Retinal pigment epithelial cell (primary cell): ENCODE results near the gene ALOX15.

Experiments
- DNase-seq: peaks from one replicate; pipeline ENCODE4 v3.0.0-alpha.2; 2010; ENCODE audit warnings: low read depth
- H3K4me3 ChIP-seq: 2 replicates; pipeline ENCODE4 v1.5.1; 2011; ENCODE audit warnings: mild to moderate bottlenecking, low read length, control low read depth, moderate library complexity
- TF ChIP-seq, protein P1 (sequence below): conservative IDR thresholded peaks from 2 replicates; pipeline ENCODE4 v1.5.1; 2011; ENCODE audit warnings: low read depth, low read length, control low read depth, inconsistent platforms

Gene ALOX15

DNA sequence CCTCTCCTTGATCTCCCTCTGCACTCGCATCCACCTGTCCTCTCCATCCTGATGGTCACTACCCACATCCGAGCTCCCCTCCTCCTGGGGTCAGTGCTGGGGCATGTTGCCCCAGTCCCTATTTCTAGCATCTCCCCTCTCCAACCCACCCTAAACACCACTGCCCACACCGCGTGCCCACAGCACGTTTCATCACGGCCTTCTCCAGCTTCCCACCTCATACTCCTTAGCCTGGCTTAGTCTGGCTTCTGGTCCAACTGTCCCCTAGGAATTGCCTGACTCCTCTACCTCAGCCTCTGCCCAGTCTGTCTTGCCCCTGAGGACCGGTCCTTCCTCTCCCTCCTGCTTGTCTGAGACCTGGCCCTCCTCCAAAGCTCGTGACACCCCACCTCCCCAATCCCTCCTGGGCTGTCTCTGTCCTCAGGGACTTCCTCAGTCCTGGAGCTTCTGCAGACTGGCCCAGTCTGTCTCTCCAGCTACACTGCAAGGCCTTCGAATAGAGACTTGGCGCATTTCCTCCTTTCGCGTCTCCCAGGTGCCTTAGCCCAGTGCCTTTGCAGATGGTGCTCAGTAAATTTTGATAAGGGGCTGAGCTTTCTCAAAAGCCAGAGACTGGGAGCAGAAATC lies 4.9 kb downstream of the ALOX15 start:
- no peak overlapping the region for H3K4me3 ChIP-seq
- no peak for DNase-seq
- TF ChIP-seq, protein P1, sequence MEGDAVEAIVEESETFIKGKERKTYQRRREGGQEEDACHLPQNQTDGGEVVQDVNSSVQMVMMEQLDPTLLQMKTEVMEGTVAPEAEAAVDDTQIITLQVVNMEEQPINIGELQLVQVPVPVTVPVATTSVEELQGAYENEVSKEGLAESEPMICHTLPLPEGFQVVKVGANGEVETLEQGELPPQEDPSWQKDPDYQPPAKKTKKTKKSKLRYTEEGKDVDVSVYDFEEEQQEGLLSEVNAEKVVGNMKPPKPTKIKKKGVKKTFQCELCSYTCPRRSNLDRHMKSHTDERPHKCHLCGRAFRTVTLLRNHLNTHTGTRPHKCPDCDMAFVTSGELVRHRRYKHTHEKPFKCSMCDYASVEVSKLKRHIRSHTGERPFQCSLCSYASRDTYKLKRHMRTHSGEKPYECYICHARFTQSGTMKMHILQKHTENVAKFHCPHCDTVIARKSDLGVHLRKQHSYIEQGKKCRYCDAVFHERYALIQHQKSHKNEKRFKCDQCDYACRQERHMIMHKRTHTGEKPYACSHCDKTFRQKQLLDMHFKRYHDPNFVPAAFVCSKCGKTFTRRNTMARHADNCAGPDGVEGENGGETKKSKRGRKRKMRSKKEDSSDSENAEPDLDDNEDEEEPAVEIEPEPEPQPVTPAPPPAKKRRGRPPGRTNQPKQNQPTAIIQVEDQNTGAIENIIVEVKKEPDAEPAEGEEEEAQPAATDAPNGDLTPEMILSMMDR: no peak

DNA sequence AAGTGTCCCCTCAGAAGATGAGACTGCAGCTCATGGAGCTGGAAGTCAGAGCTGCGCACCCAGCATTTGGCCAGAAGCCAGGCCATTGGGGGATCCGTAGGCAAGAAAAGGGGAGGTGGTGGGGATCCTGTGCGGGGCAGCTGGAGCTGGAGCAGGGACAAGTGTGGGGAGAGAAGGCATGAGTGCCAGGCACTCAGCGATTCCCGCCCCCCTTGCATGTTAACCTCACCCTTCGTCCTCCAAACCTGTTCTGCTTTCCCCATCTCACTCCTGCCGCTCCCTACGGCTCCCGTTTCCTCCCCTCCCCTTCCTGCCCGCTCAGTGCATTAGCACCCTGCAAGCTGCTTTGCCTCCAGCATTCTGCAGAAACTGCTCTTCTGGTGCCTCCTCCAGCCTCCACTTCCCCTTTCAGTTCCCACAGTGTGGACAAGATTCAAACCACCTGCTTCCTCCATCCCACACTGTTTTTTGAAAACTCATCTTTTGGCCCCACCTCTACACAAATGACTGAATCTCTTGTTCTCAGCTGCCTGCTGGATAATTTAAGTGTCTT lies 5.6 kb downstream of the ALOX15 start:
- TF ChIP-seq, protein P1: no peak
- H3K4me3 ChIP-seq: no peak overlapping the region
- DNase-seq: no peak

DNA sequence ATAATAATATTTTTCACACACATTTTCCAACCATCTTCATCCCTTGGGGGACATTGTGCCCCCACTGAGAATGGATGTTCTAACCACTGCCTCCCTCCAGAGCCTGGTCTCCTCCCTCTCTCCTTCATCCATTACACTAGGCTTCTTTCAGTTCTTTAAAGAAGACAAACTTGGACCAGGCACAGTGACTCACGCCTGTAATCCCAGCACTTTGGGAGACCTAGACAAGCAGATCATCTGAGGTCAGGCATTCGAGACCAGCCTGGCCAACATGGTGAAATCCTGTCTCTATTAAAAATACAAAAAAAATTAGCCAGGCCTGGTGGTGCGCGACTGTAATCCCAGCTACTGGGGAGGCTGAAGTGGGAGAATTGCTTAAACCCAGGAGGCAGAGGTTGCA lies 6.5 kb downstream of the ALOX15 start:
- TF ChIP-seq, protein P1: no peak
- no peak for DNase-seq
- H3K4me3 ChIP-seq: no peak overlapping the region

DNA sequence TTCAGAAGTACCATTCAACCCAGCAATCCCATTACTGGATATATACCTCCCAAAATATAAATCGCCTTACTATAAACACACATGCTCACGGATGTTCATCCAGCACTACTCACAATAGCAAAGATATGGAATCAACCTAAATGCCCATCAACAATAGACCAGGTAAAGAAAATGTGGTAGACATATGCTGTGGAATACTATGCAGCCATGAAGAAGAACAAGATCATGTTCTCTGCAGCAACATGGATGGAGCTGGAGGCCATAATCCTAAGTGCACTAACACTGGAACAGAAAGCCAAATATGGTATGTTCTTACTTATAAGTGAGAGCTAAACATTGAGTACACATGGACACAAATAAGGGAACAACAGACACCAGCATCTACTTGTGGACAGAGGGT lies 7.8 kb downstream of the ALOX15 start:
- no peak overlapping the region for H3K4me3 ChIP-seq
- TF ChIP-seq, protein P1: no peak
- DNase-seq: no peak

DNA sequence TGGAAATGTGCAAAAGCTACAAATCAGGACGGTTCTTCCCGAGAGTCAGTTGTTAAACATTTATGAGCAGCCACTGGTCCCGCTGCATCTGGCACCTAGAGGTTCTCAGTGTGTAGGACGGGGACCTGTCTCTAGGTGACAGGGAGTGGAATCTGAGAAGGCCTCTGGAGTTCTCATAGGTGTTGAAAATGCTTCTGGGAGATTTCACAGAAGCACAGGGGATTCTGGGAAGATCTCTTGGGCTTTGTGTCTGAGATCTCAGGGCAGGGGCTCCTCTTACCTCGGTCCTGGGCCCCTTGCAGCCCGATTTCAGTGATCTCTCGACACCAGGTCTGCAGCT lies 8.9 kb downstream of the ALOX15 start:
- DNase-seq: no peak
- TF ChIP-seq, protein P1: no peak
- no peak overlapping the region for H3K4me3 ChIP-seq

DNA sequence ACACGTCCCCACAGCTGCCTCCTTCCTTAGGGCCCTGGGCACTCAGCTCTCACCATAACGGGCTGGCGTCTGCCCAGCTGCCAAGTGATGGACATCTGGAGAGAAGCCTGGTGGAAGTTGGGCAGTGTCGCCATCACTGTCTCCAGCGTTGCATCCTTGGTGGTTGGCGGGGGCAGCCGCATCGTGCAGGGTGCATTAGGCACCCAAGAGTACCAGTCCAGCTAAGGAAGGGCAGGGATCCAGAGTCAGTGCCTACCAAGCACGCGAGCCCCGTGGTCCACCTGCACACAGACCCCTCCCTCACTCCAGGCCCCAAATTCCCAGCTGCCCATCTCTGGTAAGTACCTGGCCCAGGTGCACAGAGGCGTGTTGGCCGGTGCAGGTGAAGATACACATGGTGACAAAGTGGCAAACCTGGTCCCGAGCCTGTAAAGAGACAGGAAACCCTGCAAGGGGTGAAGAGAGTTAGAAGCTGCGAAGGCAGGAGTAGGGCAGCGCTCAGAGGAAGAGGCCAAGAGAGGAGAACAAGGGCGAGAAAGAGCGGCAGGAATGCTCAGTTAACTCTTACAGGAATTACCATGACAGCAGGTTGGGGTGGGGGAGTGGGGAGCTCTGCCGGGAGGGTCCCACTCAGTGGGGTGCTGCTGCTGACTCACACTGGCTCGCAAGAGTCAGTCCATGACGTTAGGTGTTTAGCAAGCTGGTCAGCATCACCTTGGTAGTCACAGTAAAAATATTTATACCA lies 9.5 kb downstream of the ALOX15 start:
- no peak overlapping the region for H3K4me3 ChIP-seq
- TF ChIP-seq, protein P1: no peak
- no peak for DNase-seq

DNA sequence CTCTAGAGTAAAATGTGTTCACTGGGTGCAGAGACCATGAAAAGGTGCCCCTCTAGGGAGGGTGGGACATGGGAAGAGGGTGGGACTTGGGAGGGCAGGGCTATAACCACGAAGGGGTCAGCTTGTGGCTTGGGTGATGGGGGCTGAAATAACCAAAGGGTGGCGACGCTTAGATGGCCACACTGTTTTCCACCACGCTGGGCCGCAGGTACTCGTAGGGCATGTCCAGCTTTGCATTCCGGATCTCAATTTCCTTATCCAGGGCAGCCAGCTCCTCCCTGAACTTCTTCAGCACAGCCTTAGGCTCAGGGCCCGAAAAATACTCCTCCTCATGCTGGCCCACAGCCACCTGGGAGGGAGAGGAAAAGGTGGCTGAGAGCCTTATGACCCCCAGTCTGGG lies 10.0 kb downstream of the ALOX15 start:
- no peak overlapping the region for H3K4me3 ChIP-seq
- no peak for DNase-seq
- TF ChIP-seq, protein P1: no peak
